NCI-H82 treated with DMSO at 0.1 percent for 48 hours (cell line): ENCODE results near the gene CCDC150.
"Not testable (repeated sequence)": the region's sequence is repeated elsewhere in the genome, so short reads cannot be mapped to it uniquely, and the experiment has no call there.

Experiments used
- DNase-seq: peaks from one replicate; lab custom pipeline; 2025; ENCODE audit not compliant: unreplicated experiment; lab: John Stamatoyannopoulos, UW

Gene CCDC150

DNA sequence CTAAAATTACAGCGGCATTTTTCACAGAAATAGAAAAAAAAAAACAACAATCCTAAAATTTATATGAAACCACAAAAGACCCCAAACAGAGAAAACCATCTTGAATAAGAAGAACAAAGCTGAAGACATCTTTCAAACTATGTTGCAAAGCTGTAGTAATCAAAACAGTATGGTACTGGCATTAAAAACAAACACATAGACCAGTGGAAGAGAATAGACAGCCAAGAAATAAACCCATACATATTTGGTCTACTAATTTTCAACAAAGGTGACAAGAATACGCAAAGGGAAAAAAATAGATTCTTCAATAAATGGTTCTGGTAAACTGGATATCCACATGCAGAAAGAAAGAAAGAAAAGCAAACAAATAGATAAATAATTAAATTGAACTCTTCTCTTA, 9.0 kb upstream of the CCDC150 start:
- no peak for DNase-seq

DNA sequence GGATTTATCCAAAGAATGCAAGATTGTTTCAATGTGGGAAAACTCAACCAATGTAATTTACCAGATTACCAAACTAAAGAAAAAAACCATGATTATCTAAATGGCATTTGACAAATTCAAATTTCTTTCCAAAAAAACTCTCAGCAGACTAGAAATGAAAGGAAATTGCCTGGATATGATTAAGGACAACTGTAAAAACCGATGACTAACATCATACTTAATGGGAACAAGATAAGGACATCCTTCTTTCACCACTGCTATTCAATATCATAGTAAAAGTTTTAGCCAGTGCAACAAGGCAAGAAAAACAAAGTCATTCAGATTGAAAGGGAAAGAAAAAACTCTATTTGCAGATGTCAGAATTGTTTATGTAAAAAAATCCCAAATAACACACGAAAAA, 4.4 kb upstream of the CCDC150 start:
- DNase-seq: no peak

DNA sequence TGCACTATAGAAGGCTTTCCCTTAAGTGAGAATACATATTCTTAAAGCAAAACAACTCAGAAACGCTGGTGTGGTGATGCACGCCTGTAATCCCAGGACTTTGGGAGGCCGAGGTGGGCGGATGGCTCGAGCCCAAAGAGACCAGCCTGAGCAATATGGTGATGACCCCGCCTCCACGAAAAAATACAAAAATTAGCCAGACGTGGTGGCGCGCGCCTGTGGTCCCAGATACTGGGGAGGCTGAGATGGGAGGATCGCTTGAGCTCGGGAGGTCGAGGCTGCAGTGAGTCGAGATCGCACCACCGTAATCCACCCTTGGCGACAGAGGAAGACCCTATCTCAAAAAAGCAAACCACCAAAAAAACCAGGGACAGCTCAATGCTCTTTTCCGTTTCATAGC, 750 bp upstream of the CCDC150 start:
- no peak for DNase-seq

- peak; percentile 69 for DNase-seq
Observed at GRCh38 chr2:196640031-196640548, 575 bp downstream of the CCDC150 start.

- DNase-seq: no peak
Observed at GRCh38 chr2:196649202-196649601, 9.7 kb downstream of the CCDC150 start.

DNA sequence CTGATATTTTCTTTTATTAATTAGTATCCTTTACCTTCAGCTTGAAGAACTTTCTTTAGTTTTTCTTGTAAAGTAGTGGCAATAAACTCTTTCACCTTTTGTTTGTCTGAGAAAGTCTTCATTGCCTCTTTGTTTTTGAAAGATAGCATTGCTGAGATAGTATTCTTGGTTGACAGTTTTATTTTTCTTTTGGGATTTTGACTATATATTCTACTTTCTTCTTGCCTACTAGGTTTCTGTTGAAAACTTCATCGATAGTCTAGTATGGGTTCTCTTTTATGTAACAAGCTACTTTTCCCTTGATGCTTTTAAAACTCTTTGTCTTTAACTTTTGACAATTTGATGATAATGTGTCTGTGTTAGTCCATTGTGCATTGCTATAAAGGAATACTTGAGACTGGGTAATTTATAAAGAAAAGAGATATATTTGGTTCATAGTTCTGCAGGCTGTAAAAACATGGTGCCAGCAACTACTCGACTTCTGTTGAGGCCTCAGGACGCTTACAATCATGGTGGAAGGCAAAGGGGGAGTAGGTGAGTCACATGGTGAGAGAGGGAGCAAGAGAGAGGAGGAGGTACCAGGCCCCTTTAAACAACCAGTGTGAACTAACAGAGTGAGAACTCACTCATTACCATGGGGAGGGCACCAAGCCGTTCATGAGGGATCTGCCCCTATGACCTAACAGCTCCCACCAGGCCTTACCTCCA, 12.0 kb downstream of the CCDC150 start:
- DNase-seq: no peak

- DNase-seq: no peak
Observed at GRCh38 chr2:196652869-196653268, 13.4 kb downstream of the CCDC150 start.

GRCh38 chr2:196653843-196654242, 14.3 kb downstream of the CCDC150 start:
- no peak for DNase-seq

DNA sequence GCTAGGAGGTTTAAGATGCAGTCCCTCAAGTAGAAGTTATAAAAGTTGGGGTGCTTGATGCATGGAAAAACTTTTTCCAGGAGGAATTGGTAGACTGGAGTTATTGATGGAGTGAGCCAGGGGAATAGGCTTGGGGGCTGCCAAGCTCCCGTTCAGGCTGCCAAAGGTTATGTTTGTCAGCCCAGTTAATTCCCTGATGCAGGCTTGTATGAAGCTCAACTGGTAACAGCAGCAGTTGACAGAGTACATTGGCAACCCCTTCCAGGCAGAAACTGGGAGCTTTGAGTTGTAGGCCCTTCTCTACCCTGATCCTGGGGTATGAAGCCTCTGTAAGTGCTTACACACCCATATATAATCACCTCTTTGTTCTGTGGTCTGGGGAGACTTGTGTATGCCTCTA, 16.2 kb downstream of the CCDC150 start:
- DNase-seq: no peak

- DNase-seq: no peak
Observed at GRCh38 chr2:196657333-196657732, 17.8 kb downstream of the CCDC150 start.

- no peak for DNase-seq
Observed at GRCh38 chr2:196659844-196660243, 20.3 kb downstream of the CCDC150 start.

DNA sequence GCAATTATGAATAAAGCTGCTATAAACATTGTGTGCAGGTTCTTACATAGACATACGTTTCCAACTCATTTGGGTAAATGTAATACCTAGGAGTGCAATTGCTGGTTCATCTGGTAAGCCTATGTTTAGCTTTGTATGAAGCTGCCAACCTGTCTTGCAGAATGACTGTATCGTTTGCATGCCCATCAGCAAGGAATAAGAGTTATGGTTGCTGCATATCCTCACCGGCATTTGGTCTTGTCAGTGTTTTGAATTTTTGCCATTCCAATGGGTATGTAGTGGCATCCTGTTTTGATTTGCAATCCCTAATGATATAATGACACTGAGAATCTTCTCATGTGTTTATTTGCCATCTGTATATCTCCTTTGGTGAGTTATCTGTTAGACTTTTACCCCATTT, 20.7 kb downstream of the CCDC150 start:
- no peak for DNase-seq

- DNase-seq: no peak
Observed at GRCh38 chr2:196670342-196670741, 30.8 kb downstream of the CCDC150 start.

- DNase-seq: no peak
Observed at GRCh38 chr2:196675963-196676362, 36.4 kb downstream of the CCDC150 start.

DNA sequence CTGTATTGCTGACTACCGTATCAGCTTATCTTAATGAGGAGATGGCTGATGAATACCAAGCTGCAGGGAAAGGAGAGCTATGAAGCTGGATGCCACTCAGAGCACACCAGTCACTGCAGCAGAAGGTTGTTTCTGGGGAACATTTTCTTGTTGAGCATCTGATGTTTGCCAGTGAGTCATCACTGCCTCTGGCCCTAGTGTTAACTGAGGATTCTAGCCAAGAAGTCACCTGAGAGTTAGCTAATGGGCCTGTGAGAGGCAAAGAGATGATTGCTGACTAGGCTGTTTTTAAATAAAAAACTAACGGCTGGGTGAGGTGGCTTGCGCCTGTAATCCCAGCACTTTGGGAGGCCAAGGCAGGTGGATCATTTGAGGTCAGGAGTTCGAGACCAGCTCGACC, 37.9 kb downstream of the CCDC150 start:
- DNase-seq: no peak

DNA sequence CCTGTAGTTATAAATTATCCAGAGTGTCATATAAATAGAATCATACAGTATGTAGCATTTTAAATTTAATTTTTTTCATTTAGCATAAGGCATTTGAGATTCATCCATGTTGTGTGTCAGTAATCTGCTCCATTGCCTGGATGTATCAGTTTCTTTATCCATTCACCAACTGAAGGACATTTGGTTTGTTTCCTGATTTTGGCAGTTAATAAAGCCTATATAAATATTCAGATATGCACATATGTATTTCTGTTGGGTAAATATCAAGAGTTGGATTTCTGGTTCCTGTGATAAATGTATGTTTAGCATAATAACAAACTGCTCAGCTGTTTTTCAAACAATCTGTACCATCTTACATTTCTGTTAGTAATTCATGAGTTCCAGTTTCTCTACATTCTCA, 39.9 kb downstream of the CCDC150 start:
- DNase-seq: no peak

DNA sequence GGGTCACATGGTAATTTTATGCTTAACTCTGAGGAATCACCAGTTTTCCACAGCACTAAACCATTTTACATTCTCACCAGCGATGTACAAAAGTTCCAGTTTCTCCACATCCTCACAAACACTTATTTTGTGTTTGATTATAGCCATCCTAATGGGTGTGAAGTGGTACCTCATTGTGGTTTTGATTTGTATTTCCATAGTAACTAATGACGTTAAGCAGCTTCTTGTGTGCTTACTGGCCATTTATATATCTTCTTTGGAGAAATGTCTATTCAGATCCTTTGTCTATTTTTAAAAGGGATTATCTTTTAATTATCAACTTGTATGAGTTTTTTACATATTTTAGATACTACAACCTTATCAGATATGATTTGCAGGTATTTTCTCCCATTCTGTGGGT, 42.0 kb downstream of the CCDC150 start:
- no peak for DNase-seq

- DNase-seq: no peak
Observed at GRCh38 chr2:196685792-196686191, 46.3 kb downstream of the CCDC150 start.

- DNase-seq: not testable (repeated sequence)
Observed at GRCh38 chr2:196686737-196687136, 47.2 kb downstream of the CCDC150 start.

DNA sequence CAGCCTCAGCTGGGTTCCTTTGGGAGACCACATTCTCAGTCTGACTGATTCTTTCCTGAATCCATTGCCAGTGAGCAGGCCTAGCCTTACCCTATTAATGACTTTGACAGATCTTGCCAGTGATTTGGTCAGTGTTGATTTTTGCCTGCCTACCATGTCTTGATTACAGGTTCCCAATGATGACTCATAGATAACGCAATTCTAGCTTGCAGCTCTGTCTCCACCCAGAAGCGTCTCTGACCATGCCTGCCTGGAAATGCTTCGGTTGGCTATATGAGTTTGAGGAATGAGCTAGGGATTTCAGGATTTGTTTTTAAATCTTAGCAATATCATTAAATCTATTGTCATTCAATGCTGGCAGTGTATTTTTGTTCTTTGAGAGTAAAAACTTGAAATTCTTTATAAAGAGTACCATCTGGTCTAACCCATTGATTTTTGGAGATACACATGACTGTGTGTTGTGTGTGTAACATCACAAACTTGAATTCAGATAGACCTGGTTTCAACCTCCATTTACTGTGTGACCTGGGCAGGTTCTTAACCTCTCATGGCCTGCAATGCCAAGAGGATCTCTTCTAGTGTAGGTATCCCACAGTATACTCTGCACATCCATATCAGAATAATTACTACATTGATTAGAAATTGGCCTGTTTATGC, 57.0 kb downstream of the CCDC150 start:
- no peak for DNase-seq

DNA sequence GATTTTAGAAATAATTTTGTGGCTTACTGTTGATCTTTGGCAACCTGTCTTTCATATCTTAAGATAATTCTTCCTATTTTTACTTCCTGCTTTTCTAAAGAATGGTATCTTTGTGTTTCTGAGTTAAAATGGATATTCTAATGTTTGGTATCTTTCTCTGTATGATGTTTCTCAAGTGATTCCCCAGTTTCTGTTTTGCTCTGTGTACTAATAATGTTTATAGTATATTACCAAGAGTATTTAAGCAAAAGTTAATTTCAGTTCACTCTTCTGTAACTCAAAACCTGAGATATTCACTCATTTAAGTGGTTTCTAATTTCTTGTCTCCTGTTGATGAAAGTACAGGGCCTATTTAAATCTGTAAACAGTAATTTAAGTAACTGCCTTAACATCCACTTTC, 58.3 kb downstream of the CCDC150 start:
- DNase-seq: no peak

GRCh38 chr2:196702641-196703040, 63.1 kb downstream of the CCDC150 start:
- DNase-seq: no peak

DNA sequence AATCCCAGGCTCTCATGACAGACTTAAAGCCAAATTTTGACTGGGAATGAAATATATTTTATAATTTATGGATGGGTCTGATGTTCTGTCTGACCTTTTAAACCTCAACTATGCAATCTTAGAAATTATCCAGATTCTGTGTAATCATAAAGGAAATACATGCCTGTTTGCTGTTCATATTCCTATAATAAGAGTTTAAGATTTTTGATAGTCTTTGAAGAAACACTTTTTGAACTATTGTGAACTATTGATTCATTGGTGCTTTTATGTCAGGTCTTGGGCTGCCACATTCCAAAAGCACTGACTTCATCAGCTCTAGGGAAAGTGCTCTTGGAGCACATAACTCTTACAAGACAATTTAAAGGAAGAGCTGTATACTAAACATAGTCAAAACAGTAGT, 64.2 kb downstream of the CCDC150 start:
- DNase-seq: no peak
